Immature natural killer cell (primary cell): Measurements from ENCODE around the gene KIF25. TPM values are rescaled to one million over a fixed set of nuclear protein-coding genes. Genes with fewer than 3 reads are reported as not detected.

Experiments
- DNase-seq, 3 donors: peaks; one replicate each; pipeline ENCODE4 v3.0.0; 2022; ENCODE audit warnings: mixed read lengths in 1 of 3
- H3K27ac Mint-ChIP-seq, 6 donors: one replicate each; pipeline ENCODE4 v1.8.0; 2020; ENCODE audit warnings: mixed read lengths in 6 of 6, mild to moderate bottlenecking in 5 of 6, inconsistent platforms in 4 of 6, moderate library complexity in 3 of 6
- H3K27me3 Mint-ChIP-seq, 3 donors: one replicate each; pipeline ENCODE4 v1.8.0; 2020 to 2021; ENCODE audit warnings: low read depth in 3 of 3, mild to moderate bottlenecking in 3 of 3, mixed read lengths in 3 of 3, moderate library complexity in 3 of 3, inconsistent platforms in 1 of 3
- H3K36me3 Mint-ChIP-seq, 3 donors: one replicate each; pipeline ENCODE4 v1.8.0; 2020; ENCODE audit warnings: mixed read lengths in 3 of 3, inconsistent platforms in 2 of 3, mild to moderate bottlenecking in 2 of 3
- H3K4me1 Mint-ChIP-seq, 2 donors: one replicate each; pipeline ENCODE4 v1.8.0; 2020; ENCODE audit warnings: inconsistent platforms in 2 of 2, mild to moderate bottlenecking in 2 of 2, mixed read lengths in 2 of 2, moderate library complexity in 1 of 2
- H3K4me3 Mint-ChIP-seq, 5 donors: one replicate each; pipeline ENCODE4 v1.8.0; 2020; ENCODE audit warnings: mild to moderate bottlenecking in 5 of 5, mixed read lengths in 5 of 5, inconsistent platforms in 3 of 5, moderate library complexity in 3 of 5
- H3K9me3 Mint-ChIP-seq, 6 donors: one replicate each; pipeline ENCODE4 v1.8.0; 2020; ENCODE audit warnings: mild to moderate bottlenecking in 6 of 6, mixed read lengths in 6 of 6, inconsistent platforms in 4 of 6, moderate library complexity in 3 of 6
- polyA plus RNA-seq, 3 donors: library from polyadenylated mRNA; unstranded; fragments of 300-500 nt; fragmentation: Illumina TruSeq; gene quantifications; one replicate each; pipeline ENCODE4 v1.2.3, GENCODE V29; 2021

The KIF25 gene
- polyA plus RNA-seq: not detected

- DNase-seq: no peak
- no peaks in the 10 kb centered on the region for H3K4me1 Mint-ChIP-seq
- peak within 1 kb of the TSS in 2 of 5 donors; percentile 40 to 41 for H3K4me3 Mint-ChIP-seq
- H3K27me3 Mint-ChIP-seq: peaks cover 0 to 2% (median 1%) of the 10 kb centered on the region in 3 donors
- no peaks in the 10 kb centered on the region for H3K36me3 Mint-ChIP-seq
- peak within 1 kb of the TSS in 1 of 6 donors; percentile 36 for H3K27ac Mint-ChIP-seq
- peaks cover 0 to 1% (median 0%) of the 10 kb centered on the region in 6 donors for H3K9me3 Mint-ChIP-seq
Measured at GRCh38 chr6:167997642-167998041, at the start of gene KIF25. Gene KIF25, plus strand, starts transcription at chr6:167997671. Its CDS starts 31,915 bp downstream, at chr6:168029586.

DNA sequence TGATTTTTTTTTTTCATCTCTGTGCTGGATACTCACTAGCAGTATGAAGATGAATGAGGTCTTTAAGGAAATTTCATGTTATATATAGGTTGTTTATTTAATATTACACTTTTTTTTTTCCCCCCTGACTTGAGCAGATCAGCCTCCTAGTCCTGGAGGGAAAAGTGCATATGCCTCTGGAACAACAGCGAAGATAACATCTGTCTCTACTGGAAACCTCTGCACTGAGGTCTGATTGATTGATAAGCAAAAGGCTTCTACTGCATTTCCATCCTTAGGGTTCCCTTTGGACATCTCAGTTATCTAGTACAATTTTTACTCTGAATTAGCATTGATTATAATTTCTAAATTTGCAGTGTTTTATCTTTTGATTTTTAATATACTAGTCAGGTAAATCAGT is 49.8 kb upstream of the KIF25 start:
- Mint-ChIP-seq H3K9me3 (no peaks in the 10 kb centered on the region), H3K36me3 (peaks cover 0 to 4% (median 3%) of the 10 kb centered on the region in 3 donors), H3K4me3 (no peak overlapping the region), H3K27me3 (peaks cover 0 to 5% (median 2%) of the 10 kb centered on the region in 3 donors), H3K27ac (no peak overlapping the region), H3K4me1 (no peaks in the 10 kb centered on the region)
- DNase-seq: no peak

GRCh38 chr6:167948716-167949115 is 48.8 kb upstream of the KIF25 start:
- Mint-ChIP-seq H3K27me3 (peaks cover 0 to 5% (median 3%) of the 10 kb centered on the region in 3 donors), H3K27ac (no peak overlapping the region), H3K4me3 (no peak overlapping the region), H3K4me1 (no peaks in the 10 kb centered on the region), H3K9me3 (no peaks in the 10 kb centered on the region), H3K36me3 (peaks cover 0 to 4% (median 3%) of the 10 kb centered on the region in 3 donors)
- no peak for DNase-seq

DNA sequence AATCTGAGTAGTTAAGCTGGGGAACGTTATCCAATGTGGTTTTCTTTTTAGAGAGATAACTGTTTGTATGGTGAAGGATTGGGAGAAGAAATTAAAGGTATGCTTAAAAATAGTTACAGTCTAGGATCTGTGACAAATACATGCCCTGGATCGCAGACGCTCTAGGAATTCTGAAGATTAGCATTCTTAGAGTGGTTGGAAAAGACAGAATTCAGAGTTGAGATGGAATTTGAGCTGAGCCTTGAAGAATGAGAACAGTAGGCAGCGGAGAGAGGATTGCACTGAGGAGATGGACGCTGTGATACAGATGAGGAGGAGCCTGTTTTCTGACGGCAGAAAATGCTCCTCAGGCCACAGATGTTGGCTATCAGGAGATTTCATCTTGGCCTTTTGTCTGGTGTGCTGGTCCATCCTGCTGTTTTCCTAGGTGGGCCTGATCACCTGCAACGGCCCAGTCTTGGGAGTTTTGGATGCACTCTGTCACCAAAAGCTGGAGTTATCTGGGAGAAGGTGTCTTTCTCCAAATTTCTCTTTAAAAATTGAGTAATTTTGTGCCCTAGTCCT is 48.3 kb upstream of the KIF25 start:
- no peaks in the 10 kb centered on the region for H3K9me3 Mint-ChIP-seq
- H3K36me3 Mint-ChIP-seq: peaks cover 0 to 4% (median 3%) of the 10 kb centered on the region in 3 donors
- H3K27ac Mint-ChIP-seq: no peak overlapping the region
- no peak overlapping the region for H3K4me3 Mint-ChIP-seq
- H3K4me1 Mint-ChIP-seq: no peaks in the 10 kb centered on the region
- DNase-seq: no peak
- H3K27me3 Mint-ChIP-seq: peaks cover 0 to 3% (median 1%) of the 10 kb centered on the region in 3 donors

DNA sequence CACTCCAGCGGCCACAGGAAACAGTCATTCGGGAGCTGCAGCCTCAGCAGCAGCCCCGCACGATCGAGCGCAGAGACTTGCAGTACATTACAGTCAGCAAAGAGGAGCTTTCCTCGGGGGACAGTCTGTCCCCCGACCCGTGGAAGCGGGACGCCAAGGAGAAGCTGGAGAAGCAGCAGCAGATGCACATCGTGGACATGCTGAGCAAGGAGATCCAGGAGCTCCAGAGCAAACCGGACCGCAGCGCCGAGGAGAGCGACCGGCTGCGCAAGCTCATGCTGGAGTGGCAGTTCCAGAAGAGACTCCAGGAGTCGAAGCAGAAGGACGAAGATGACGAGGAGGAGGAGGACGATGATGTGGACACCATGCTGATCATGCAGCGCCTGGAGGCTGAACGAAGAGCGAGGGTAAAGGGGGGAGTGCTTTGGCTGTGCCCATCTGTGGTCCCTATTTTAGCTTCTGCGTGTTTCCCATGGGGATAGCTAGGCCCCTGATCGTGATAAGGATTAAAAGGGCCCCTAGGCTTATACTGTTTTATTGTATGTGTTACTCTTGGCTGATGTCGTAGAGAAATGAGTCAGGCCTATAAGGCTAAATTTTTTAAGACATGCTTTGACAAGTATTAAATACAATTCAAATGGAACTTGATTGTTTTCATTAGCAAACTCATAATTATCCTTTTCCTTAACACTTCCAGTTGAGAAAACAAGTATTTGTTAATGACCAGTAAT is 45.5 kb upstream of the KIF25 start:
- Mint-ChIP-seq H3K4me1 (no peaks in the 10 kb centered on the region), H3K27me3 (peaks cover 0 to 7% (median 0%) of the 10 kb centered on the region in 3 donors), H3K4me3 (no peak overlapping the region), H3K36me3 (peaks cover 0 to 4% (median 3%) of the 10 kb centered on the region in 3 donors), H3K9me3 (no peaks in the 10 kb centered on the region), H3K27ac (no peak overlapping the region)
- no peak for DNase-seq

- Mint-ChIP-seq H3K27me3 (peaks cover 0 to 7% (median 0%) of the 10 kb centered on the region in 3 donors), H3K36me3 (peaks cover 0 to 4% (median 3%) of the 10 kb centered on the region in 3 donors), H3K9me3 (no peaks in the 10 kb centered on the region), H3K4me1 (no peaks in the 10 kb centered on the region), H3K4me3 (no peak overlapping the region), H3K27ac (no peak overlapping the region)
- no peak for DNase-seq
Measured at GRCh38 chr6:167952512-167952859, 45.0 kb upstream of the KIF25 start.

GRCh38 chr6:167953551-167953950 is 43.9 kb upstream of the KIF25 start:
- H3K27me3 Mint-ChIP-seq: peaks cover 0 to 9% (median 0%) of the 10 kb centered on the region in 3 donors
- peaks cover 0 to 4% (median 3%) of the 10 kb centered on the region in 3 donors for H3K36me3 Mint-ChIP-seq

DNA sequence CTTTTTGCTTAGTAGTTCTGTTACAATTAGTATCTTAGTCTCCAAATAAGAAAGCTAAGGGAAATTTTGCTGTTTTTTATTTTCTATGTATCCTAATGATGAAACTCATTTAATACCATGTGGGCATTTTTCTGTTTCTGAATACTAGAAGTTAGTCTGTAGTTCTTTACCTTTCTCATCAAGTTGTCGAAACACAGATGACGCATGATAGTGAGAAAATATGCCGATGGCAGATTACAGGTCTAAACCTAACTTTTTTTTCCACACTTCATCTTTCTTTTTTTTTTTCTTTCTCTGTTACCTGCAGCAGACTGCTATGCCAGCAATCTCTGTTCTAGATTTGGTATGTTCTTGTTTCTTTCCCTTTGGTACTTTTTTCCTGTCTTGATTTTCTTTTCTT is 43.3 kb upstream of the KIF25 start:
- peaks cover 0 to 4% (median 3%) of the 10 kb centered on the region in 3 donors for H3K36me3 Mint-ChIP-seq
- peaks cover 0 to 9% (median 0%) of the 10 kb centered on the region in 3 donors for H3K27me3 Mint-ChIP-seq
- H3K27ac Mint-ChIP-seq: no peak overlapping the region
- no peaks in the 10 kb centered on the region for H3K4me1 Mint-ChIP-seq
- no peaks in the 10 kb centered on the region for H3K9me3 Mint-ChIP-seq
- no peak overlapping the region for H3K4me3 Mint-ChIP-seq
- DNase-seq: no peak

More at GRCh38 chr6:167953551-167953950, 43.9 kb upstream of the KIF25 start:
- Mint-ChIP-seq H3K4me1 (no peaks in the 10 kb centered on the region), H3K9me3 (no peaks in the 10 kb centered on the region), H3K27ac (no peak overlapping the region), H3K4me3 (no peak overlapping the region)
- DNase-seq: no peak

- DNase-seq: no peak
- H3K27ac Mint-ChIP-seq: no peak overlapping the region
- H3K27me3 Mint-ChIP-seq: peaks cover 0 to 10% (median 0%) of the 10 kb centered on the region in 3 donors
- H3K4me1 Mint-ChIP-seq: no peaks in the 10 kb centered on the region
- peaks cover 0 to 4% (median 3%) of the 10 kb centered on the region in 3 donors for H3K36me3 Mint-ChIP-seq
- H3K9me3 Mint-ChIP-seq: no peaks in the 10 kb centered on the region
- no peak overlapping the region for H3K4me3 Mint-ChIP-seq
Measured at GRCh38 chr6:167956491-167956890, 41.0 kb upstream of the KIF25 start.

- H3K36me3 Mint-ChIP-seq: peaks cover 0 to 4% (median 3%) of the 10 kb centered on the region in 3 donors
- no peak overlapping the region for H3K4me3 Mint-ChIP-seq
- peaks cover 0 to 10% (median 0%) of the 10 kb centered on the region in 3 donors for H3K27me3 Mint-ChIP-seq
- H3K4me1 Mint-ChIP-seq: no peaks in the 10 kb centered on the region
- H3K27ac Mint-ChIP-seq: no peak overlapping the region
- H3K9me3 Mint-ChIP-seq: no peaks in the 10 kb centered on the region
- no peak for DNase-seq
Measured at GRCh38 chr6:167956983-167957492, 40.4 kb upstream of the KIF25 start.

- no peak for DNase-seq
- no peak overlapping the region for H3K27ac Mint-ChIP-seq
Measured at GRCh38 chr6:167957626-167958025, 39.8 kb upstream of the KIF25 start.

GRCh38 chr6:167960579-167960978 is 36.9 kb upstream of the KIF25 start:
- no peak for DNase-seq
- H3K4me3 Mint-ChIP-seq: no peak overlapping the region
- H3K4me1 Mint-ChIP-seq: no peaks in the 10 kb centered on the region
- H3K27ac Mint-ChIP-seq: no peak overlapping the region
- peaks cover 0 to 6% (median 2%) of the 10 kb centered on the region in 3 donors for H3K27me3 Mint-ChIP-seq
- H3K36me3 Mint-ChIP-seq: peaks cover 0 to 5% (median 4%) of the 10 kb centered on the region in 3 donors
- no peaks in the 10 kb centered on the region for H3K9me3 Mint-ChIP-seq

More at GRCh38 chr6:167957626-167958025, 39.8 kb upstream of the KIF25 start:
- Mint-ChIP-seq H3K36me3 (no peaks in the 10 kb centered on the region), H3K4me1 (no peaks in the 10 kb centered on the region), H3K4me3 (no peak overlapping the region), H3K9me3 (no peaks in the 10 kb centered on the region), H3K27me3 (peaks cover 0 to 10% (median 0%) of the 10 kb centered on the region in 3 donors)

GRCh38 chr6:167962711-167963110 is 34.8 kb upstream of the KIF25 start:
- no peaks in the 10 kb centered on the region for H3K9me3 Mint-ChIP-seq
- no peak overlapping the region for H3K27ac Mint-ChIP-seq
- peaks cover 0 to 8% (median 4%) of the 10 kb centered on the region in 3 donors for H3K27me3 Mint-ChIP-seq
- peaks cover 0 to 11% (median 8%) of the 10 kb centered on the region in 3 donors for H3K36me3 Mint-ChIP-seq
- no peaks in the 10 kb centered on the region for H3K4me1 Mint-ChIP-seq
- no peak overlapping the region for H3K4me3 Mint-ChIP-seq
- DNase-seq: no peak

DNA sequence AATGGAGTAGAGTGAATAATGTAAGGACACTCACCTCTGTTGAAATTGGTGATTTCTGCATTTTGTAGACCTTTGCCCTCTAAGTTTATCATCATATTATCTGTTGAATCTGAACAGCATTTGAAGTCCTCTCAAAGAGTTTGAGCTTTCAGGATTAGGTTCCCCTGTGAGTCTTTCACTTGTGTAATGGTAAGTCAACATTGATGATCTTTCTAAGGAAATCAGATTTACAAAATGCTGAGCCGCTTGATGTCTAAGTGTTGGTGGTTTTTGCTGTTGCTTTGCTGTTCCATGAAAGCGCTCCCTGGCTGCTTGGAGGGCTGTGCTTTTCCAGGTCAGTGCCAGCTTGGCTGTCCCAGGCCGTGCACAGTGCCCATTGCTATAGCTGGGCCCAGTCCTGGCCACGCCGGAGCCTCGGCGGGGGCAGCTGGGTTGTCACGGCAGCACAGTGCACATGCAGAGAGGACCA is 33.8 kb upstream of the KIF25 start:
- H3K36me3 Mint-ChIP-seq: peaks cover 0 to 12% (median 8%) of the 10 kb centered on the region in 3 donors
- no peaks in the 10 kb centered on the region for H3K9me3 Mint-ChIP-seq
- no peak for DNase-seq
- no peaks in the 10 kb centered on the region for H3K4me1 Mint-ChIP-seq
- no peak overlapping the region for H3K27ac Mint-ChIP-seq
- H3K27me3 Mint-ChIP-seq: peaks cover 0 to 7% (median 4%) of the 10 kb centered on the region in 3 donors
- no peak overlapping the region for H3K4me3 Mint-ChIP-seq
